Activated T-helper 9 cell treated with anti-CD3 and anti-CD28 coated beads, Interleukin-2, amount 50 U/mL, for 16 hours (primary cell): ENCODE results near the gene BAHD1.
A peak's percentile ranks its signal among the peaks of the same experiment; 100 is the strongest.

Source experiments
- DNase-seq: peaks from one replicate; pipeline ENCODE4 v3.0.0-alpha.2; 2020; ENCODE audit warnings: low read depth

The BAHD1 gene

GRCh38 chr15:40467261-40467615 lies 26.5 kb downstream of the BAHD1 start:
- DNase-seq: no peak

GRCh38 chr15:40468898-40469331 lies 28.2 kb downstream of the BAHD1 start:
- no peak for DNase-seq

GRCh38 chr15:40469776-40470390 lies 29.1 kb downstream of the BAHD1 start:
- no peak for DNase-seq

- peak; percentile 53 for DNase-seq
These were observed 29.8 kb downstream of the BAHD1 start, which contains the start of gene CHST14 for GRCh38 chr15:40470423-40471104. CHST14 (plus strand) TSS chr15:40470984; CDS start chr15:40471214, 230 bp downstream.

DNA sequence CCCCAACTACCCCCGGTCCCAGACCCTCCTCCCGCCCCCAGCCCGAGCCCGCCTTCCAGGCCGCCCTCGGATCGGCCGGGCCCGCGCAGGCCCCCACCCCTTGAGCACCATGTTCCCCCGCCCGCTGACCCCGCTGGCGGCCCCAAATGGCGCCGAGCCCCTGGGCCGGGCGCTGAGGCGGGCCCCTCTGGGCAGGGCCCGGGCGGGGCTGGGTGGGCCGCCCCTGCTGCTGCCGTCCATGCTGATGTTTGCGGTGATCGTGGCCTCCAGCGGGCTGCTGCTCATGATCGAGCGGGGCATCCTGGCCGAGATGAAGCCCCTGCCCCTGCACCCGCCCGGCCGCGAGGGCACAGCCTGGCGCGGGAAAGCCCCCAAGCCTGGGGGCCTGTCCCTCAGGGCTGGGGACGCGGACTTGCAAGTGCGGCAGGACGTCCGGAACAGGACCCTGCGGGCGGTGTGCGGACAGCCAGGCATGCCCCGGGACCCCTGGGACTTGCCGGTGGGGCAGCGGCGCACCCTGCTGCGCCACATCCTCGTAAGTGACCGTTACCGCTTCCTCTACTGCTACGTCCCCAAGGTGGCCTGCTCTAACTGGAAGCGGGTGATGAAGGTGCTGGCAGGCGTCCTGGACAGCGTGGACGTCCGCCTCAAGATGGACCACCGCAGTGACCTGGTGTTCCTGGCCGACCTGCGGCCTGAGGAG lies 30.5 kb downstream of the BAHD1 start:
- DNase-seq: peak; percentile 6

DNA sequence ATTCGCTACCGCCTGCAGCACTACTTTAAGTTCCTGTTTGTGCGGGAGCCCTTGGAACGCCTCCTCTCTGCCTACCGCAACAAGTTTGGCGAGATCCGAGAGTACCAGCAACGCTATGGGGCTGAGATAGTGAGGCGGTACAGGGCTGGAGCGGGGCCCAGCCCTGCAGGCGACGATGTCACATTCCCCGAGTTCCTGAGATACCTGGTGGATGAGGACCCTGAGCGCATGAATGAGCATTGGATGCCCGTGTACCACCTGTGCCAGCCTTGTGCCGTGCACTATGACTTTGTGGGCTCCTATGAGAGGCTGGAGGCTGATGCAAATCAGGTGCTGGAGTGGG lies 31.0 kb downstream of the BAHD1 start:
- no peak for DNase-seq

GRCh38 chr15:40472171-40472727 lies 31.5 kb downstream of the BAHD1 start:
- no peak for DNase-seq

- no peak for DNase-seq
These were observed 33.8 kb downstream of the BAHD1 start for GRCh38 chr15:40474581-40474980.

DNA sequence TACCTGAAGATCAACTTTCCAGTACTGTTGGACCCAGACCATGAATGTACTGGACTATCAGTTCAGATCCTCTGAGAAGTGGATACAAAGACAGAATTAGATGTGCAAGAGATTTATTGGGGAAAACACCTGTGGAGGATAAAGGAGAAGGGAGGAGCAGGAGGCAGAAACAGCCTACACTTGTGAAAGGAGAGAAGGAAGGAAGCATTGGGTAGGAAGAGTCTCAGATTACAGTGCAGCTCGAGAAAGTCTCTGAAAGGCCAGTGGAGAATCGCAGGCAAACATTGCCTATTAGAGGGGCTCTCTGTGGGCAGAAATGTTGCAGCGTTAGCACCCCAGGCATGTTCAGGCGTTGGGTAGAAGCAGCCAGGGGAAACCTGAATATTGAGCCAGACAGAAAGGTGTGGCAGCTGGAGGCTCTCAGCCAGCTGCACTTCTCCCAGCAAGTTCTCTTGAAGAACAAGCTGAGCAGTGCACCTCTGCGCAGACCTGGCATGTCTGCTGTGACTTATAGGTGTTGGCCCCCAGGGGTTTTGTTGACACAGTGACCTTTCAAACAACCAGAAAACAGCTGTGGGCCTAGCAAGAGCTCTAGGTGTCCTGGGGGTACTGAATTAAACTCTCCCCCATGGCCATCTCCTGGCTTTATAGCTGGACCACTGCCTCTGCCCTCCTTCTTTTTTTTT lies 37.0 kb downstream of the BAHD1 start:
- DNase-seq: no peak

- no peak for DNase-seq
These were observed 38.3 kb downstream of the BAHD1 start for GRCh38 chr15:40479024-40479423.

- no peak for DNase-seq
These were observed 40.8 kb downstream of the BAHD1 start for GRCh38 chr15:40481341-40482074.

DNA sequence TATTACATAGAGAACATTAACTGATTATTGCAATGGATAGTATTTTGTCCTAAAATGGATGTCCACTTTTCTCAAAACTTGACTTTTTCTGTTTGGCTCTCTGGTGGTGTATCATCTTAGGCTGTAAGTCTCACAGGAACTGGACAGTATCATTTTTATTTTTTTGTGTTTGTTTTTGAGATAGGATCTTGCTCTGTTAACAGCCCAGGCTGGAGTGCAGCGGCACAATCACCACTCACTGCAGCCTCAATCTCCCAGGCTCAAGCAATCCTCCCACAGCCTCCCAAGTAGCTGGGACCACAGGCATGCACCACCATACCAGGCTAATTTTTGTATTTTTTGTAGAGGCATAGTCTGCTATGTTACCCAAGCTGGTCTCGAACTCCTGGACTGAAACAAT lies 43.2 kb downstream of the BAHD1 start:
- no peak for DNase-seq

DNA sequence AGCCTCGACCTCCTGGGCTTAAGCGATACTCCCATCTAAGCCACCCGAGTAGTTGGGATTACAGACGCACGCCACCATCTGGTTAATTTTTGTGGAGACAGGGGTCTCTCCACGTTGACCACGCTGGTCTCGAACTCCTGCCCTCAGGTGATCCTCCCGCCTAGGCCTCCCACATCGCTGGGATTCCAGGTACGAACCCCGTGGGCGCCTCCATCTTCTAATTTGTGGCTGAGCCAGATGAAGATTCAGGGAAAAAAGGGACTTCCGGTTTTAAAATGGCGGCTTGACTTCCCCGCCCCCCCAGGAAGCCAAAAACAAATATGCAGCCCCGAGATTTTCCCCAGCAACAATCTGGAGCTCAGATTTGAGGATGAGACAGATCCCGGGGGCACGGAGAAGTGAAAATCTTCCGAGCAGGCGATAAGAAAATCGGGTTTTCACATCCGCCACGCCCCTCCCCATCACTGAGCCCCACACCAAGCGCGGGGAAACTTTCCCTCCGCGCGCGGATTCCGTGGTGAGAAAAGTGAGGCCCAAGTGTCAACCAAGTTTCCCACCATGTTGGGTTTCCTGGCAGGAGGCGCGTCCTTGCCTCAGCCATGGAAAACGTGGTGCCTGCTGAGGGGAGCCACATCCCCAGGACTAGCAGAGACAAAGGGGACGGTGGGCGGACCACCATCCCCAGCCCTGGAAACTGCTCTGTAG lies 45.5 kb downstream of the BAHD1 start:
- DNase-seq: no peak

DNA sequence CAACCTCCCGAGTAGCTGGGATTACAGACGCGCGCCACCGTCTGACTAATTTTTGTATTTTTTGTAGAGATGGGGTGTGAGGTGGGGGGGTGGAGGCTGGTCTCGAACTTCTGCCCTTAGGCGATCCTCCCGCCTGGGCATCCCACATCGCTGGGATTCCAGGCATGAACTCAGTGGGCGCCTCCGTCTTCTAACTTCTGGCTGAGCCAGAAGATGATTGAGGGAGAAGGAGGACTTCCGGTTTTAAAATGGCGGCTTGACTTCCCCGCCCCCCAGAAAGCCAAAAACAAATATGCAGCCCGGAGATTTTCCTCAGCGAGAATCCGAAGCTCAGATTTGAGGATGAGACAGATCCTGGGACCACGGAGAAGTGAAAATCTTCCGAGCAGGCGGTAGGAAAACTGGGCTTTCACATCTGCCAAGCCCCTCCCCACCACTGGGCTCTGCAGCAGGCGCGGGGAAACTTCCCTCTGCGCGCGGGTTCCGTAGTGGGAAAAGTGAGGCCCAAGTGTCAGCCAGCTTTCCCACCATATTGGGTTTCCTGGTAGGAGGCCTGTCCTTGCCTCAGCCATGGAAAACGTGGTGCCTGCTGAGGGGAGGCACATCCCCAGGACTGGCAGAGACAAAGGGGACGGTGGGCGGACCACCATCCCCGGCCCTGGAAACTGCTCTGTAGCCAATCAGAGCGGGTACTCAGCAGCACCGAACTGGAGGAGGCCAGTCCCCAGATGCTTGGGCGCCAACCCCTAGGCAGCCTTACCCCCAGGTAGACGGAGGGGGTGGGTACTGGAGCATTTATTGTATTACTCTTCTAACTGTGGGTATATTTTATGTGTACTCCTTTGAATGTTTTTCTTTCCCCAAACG lies 47.3 kb downstream of the BAHD1 start:
- no peak for DNase-seq

GRCh38 chr15:40489274-40490175 lies 48.8 kb downstream of the BAHD1 start:
- DNase-seq: no peak

- peak; percentile 50 for DNase-seq
These were observed 52.5 kb downstream of the BAHD1 start for GRCh38 chr15:40493089-40493840.

DNA sequence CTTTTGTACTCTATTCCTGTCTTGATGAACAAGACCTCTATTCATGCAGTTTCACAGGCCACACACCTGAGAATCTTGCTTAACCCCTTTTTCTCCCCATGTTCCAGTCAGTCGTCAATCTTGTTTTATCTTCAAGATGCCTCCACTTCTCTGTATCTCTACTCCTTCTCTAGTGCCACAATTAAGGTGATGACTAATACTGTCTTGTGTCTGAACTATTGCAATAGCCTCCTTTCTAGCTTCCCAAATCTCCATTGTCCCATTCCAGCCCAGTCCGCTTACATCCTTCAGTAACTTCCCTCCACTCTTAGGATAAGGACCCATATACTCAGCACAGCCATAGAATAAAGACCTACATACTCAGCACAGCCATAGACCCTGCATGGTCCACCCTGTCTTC lies 54.8 kb downstream of the BAHD1 start:
- no peak for DNase-seq

- DNase-seq: no peak
These were observed 57.7 kb downstream of the BAHD1 start for GRCh38 chr15:40498418-40498817.
